Fibroblast of skin of right quadriceps (primary cell): ENCODE measurements around the gene PSMB4.
"Not testable (repeated sequence)": the region's sequence is repeated elsewhere in the genome, so short reads cannot be mapped to it uniquely, and the experiment has no call there.

Source experiments
- DNase-seq: peaks from one replicate; pipeline ENCODE4 v3.0.0-alpha.2; 2013

Gene PSMB4

DNA sequence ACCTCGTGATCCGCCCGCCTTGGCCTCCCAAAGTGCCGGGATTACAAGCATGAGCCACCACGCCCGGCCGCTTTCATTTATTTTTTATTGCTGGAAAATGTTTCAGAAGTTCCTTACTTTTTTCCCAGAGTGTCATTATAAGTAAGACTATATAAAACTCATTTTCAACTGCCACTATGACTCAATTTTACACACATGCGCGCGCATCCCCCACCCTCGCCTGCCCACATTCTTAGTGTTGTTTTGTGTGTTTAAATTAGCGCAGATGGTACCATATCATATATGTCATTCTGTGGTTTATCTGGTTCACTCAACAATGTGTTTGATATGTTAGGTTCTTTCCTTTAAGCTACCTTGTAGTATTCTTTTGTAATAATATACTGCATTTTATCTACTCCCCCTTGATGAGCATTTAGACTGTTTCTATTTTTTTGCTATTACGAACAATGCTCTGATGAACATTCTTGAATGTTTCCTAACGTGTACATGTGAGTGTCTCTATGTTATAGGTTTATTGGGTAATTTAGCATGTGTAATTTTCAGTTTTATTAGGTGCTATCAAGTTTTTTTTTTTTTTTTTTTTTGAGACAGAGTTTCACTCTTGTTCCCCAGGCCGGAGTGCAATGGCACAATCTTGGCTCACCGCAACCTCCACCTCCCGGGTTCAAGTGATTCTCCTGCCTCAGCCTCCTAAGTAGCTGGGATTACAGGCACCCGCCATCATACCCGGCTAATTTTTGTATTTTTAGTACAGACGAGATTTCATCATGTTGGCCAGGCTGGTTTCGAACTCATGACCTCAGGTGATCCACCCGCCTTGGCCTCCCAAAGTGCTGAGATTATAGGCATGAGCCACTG is 8.9 kb upstream of the PSMB4 start:
- not testable (repeated sequence) for DNase-seq

GRCh38 chr1:151391079-151391563 is 8.3 kb upstream of the PSMB4 start:
- no peak for DNase-seq

GRCh38 chr1:151393583-151393982 is 5.8 kb upstream of the PSMB4 start:
- DNase-seq, result no peak

GRCh38 chr1:151396265-151396664 is 3.1 kb upstream of the PSMB4 start:
- DNase-seq, result not testable (repeated sequence)

DNA sequence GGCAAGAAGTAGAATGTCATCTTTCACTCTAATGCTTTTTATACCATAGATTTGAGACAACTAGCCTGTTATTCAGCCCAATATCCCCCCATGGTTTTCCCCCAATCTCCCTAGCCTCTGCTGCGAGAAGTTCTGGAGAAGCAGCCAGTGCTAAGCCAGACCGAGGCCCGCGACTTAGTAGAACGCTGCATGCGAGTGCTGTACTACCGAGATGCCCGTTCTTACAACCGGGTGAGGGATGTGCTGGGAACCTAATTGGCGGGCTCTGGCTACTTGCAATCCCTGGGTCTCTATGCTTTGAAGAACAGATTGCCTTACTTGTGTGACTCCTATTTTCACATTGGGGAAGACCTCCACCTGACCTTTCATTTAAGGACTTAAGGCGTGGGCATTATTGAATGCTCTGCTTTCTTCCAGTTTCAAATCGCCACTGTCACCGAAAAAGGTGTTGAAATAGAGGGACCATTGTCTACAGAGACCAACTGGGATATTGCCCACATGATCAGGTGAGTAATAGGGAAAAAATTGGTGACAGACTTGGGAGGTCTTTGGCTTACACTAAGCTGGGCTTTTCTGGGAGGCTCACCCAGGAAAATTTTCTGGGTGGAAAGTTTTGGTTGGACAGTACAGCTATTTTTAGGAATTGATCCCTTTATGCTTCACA is 1.9 kb downstream of the PSMB4 start:
- DNase-seq, result no peak

GRCh38 chr1:151401860-151402259 is 2.5 kb downstream of the PSMB4 start:
- DNase-seq, result no peak

DNA sequence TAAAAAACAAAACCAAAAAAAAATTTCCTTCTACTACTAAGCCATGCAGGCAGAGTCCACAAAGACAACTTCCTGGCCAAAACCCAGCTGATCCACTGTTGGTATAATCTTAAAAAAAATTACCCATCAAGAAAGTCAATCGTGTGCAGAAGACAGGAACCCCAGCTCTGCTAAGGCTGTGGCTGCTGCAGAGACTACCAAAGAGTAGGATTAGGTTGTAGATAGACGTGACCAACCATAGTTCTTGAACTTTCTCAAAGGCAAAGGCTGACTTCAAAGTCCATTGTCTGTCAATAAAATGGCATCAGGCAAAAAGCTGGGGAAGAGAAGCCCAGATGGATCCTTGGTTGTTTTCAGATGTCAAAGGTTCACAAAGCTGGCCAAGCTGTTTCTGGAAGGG is 3.4 kb downstream of the PSMB4 start:
- DNase-seq, result no peak

DNA sequence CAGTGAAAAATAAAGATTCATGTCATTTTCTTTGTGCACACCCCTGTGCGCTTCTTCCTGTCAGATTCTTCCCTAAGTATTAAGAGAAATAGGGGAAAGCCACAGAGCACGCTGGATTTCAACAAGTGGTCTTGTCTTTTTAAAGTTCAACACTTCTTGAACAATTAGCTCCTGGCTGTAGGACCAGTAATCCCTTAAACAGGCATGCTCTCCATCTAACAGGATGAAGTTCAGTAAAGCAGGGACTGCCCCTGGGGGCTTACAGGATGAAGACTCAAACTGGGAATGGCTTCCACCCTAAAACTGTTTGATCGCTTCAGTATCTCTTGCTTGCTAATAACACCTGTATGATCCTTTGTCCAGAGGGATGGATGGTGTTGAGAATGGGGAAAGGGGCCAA is 4.2 kb downstream of the PSMB4 start:
- DNase-seq, result no peak

- DNase-seq, result no peak
These were observed 6.0 kb downstream of the PSMB4 start for GRCh38 chr1:151405187-151405951.

DNA sequence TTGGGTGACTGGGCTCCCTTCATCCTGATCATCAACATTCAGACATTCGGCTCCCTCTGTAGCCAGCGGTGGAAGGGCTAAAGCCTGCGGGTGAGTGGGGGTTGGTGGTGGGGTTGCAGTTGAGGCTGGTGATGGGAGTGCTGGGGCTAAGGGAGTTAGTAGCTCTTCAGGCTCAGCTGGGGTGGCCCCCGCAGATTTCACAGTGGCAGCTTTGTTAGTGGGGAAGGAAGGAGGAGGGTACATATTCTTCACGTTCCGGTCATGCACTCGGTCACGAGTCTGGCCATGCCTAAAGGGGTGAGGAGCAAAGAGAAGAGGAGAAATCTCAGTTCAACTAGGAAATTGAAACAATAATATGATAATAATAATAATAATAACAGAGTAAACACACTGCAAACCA is 6.8 kb downstream of the PSMB4 start:
- DNase-seq, result no peak

- no peak for DNase-seq
These were observed 7.9 kb downstream of the PSMB4 start for GRCh38 chr1:151407304-151407703.

GRCh38 chr1:151408891-151409290 is 9.5 kb downstream of the PSMB4 start:
- DNase-seq, result peak; percentile 37

DNA sequence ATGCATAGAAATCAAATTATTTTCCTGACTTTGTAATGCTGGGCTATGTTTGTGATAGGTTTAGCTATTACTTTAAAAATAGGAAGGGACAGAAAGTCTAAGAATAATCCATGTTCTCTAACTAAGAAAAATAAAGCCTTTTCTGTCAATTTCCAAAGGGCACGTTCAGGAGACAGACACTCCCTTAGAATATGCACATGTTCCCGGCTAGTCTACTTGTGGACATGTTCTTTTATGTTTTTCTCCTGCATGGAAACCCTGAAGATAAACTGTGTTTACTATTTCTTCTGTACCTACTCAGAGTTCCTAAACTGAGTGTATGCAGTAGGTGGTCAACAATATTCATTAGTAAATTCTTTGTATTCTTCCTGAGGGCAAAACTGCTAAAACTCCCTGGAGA is 12.5 kb downstream of the PSMB4 start:
- DNase-seq, result no peak

- DNase-seq, result peak; percentile 63
These were observed 16.9 kb downstream of the PSMB4 start for GRCh38 chr1:151416231-151416630.

GRCh38 chr1:151418081-151418480 is 18.7 kb downstream of the PSMB4 start:
- DNase-seq, result no peak

- no peak for DNase-seq
These were observed 20.4 kb downstream of the PSMB4 start for GRCh38 chr1:151419819-151420218.

- DNase-seq, result no peak
These were observed 25.7 kb downstream of the PSMB4 start for GRCh38 chr1:151425103-151425502.

DNA sequence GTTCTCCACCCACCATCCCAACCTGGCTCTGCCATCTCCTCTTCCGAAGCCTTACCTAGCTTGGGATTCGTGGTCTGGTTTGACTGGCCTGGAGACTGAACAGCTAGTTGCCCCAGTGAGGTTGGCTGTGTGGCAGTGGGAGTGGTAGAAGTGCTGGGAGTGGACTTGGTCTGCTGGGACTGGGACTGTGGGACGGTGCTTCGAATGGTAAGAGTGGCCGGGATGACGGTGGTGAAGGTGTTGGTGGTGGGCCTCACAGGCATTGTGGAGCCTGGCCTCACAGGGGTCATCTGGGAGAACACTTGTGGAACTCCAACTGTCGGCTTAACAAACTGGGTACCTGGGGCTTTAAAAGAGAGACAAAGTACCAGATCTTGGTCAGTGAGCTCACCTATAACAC is 28.7 kb downstream of the PSMB4 start:
- no peak for DNase-seq

DNA sequence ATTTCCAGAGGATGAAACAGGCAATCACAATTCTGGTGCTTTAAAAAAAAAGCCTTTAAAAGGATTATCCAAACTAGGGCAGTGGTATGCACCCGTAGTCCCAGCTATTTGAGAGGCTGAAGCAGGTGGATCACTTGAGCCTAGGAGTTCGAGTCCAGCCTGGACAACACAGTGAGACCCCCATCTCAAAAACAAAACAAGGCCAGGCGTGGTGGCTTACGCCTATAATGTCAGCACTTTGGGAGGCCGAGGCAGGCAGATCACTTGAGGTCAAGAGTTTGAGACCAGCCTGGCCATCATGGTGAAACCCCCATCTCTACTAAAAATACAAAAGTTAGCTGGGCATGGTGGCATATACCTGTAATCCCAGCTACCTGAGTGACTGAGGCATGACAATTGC is 34.5 kb downstream of the PSMB4 start:
- not testable (repeated sequence) for DNase-seq

DNA sequence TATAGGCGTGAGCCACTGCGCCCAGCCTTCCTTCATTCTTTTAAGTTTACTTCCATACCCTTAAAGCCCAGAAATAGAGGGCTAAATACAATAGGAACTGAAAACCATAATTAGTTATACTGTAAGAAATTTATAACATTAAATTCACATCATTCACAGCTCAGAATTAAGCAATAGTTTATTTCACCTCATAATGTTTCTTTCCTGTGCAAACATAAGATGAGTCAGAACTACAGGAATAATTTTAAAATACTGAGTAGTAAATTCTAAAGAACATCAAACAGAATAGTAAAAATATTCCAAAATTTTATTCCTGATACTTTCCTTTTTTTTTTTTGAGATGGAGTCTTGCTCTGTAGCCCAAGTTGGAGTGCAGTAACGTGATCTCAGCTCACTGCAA is 35.8 kb downstream of the PSMB4 start:
- no peak for DNase-seq

GRCh38 chr1:151436985-151437384 is 37.6 kb downstream of the PSMB4 start:
- no peak for DNase-seq

GRCh38 chr1:151437396-151437795 is 38.0 kb downstream of the PSMB4 start:
- not testable (repeated sequence) for DNase-seq
